SK-N-SH (cell line): ENCODE measurements around the gene BRD1. TPM values are rescaled to one million over a fixed set of nuclear protein-coding genes. Genes with fewer than 3 reads are reported as not detected.
A peak's percentile ranks its signal among the peaks of the same experiment; 100 is the strongest.

ENCODE experiments used
- CTCF ChIA-PET: fragments of 300-600, 350-600 bp; formaldehyde crosslinking; extraction: SDS; loops from one replicate; lab custom pipeline; 2021; lab: Yijun Ruan, JAX
- POLR2A ChIA-PET: fragments of 350-600 bp; sonication (Branson Sonifier 250); formaldehyde crosslinking; extraction: SDS; loops from one replicate; lab custom pipeline; 2020; ENCODE audit warnings: antibody characterized with exemption, inconsistent platforms; lab: Yijun Ruan, JAX
- DNase-seq: peaks from one replicate; pipeline ENCODE4 v3.0.0; 2012
- H2AFZ ChIP-seq: fragments of 200-600 bp; sonication (generic); 2 replicates; pipeline ENCODE4 v1.8.1; 2016; ENCODE audit warnings: antibody characterized with exemption, mild to moderate bottlenecking, low read depth
- H3F3A ChIP-seq: fragments of 200-600 bp; sonication (generic); replicated peaks from 2 replicates; pipeline ENCODE3; 2016; ENCODE audit warnings: antibody characterized with exemption, mild to moderate bottlenecking; ENCODE audit not compliant: insufficient read depth
- H3K27ac ChIP-seq, 2 experiments: fragments of 200-500 bp in 1 of 2; fragments of 200-600 bp in 1 of 2; sonication (Bioruptor generic) in 1 of 2; sonication (generic), shearing (Covaris generic) in 1 of 2; 2 replicates each; pipeline versions ENCODE4 v1.5.1 to v1.6.1; 2014 to 2016; ENCODE audit warnings: low read depth in 2 of 2, inconsistent platforms in 1 of 2, low read length in 1 of 2, mild to moderate bottlenecking in 1 of 2, mixed read lengths in 1 of 2
- H3K27me3 ChIP-seq: fragments of 200-600 bp; sonication (generic), shearing (Covaris generic); 2 replicates; pipeline ENCODE4 v1.6.1; 2016; ENCODE audit warnings: mixed run types; ENCODE audit not compliant: insufficient read depth
- H3K36me3 ChIP-seq, 2 experiments: fragments of 200-500 bp in 1 of 2; fragments of 200-600 bp in 1 of 2; sonication (Bioruptor generic) in 1 of 2; sonication (generic) in 1 of 2; replicated peaks in 1 of 2; 2 replicates each; pipeline versions ENCODE3 to v1.5.1; 2014 to 2016; ENCODE audit warnings: low read length in 1 of 2, mild to moderate bottlenecking in 1 of 2; ENCODE audit not compliant: insufficient read depth in 2 of 2, control insufficient read depth in 1 of 2
- H3K4me1 ChIP-seq, 2 experiments: fragments of 200-500 bp in 1 of 2; fragments of 200-600 bp in 1 of 2; sonication (Bioruptor generic) in 1 of 2; sonication (generic), shearing (Covaris generic) in 1 of 2; 2 replicates each; pipeline versions ENCODE4 v1.5.1 to v1.6.1; 2014 to 2016; ENCODE audit warnings: low read depth in 1 of 2, low read length in 1 of 2, mixed run types in 1 of 2; ENCODE audit not compliant: insufficient read depth in 2 of 2, control insufficient read depth in 1 of 2
- H3K4me2 ChIP-seq: fragments of 200-600 bp; sonication (generic), shearing (Covaris generic); 2 replicates; pipeline ENCODE4 v1.6.1; 2017; ENCODE audit warnings: mixed run types
- H3K4me3 ChIP-seq, 2 experiments: fragments of 200-500 bp in 1 of 2; fragments of 200-600 bp in 1 of 2; sonication (Bioruptor generic) in 1 of 2; sonication (generic), shearing (Covaris generic) in 1 of 2; 2 replicates each; pipeline versions ENCODE4 v1.5.1 to v1.8.1; 2014 to 2016; ENCODE audit warnings: low read depth in 2 of 2, inconsistent platforms in 1 of 2, low read length in 1 of 2, mild to moderate bottlenecking in 1 of 2, mixed read lengths in 1 of 2, moderate library complexity in 1 of 2
- H3K79me2 ChIP-seq: fragments of 200-600 bp; sonication (generic); 2 replicates; pipeline ENCODE4 v1.8.1; 2017; ENCODE audit warnings: mild to moderate bottlenecking; ENCODE audit not compliant: insufficient read depth
- H3K9ac ChIP-seq: fragments of 200-600 bp; sonication (generic); 2 replicates; pipeline ENCODE4 v1.6.1; 2017; ENCODE audit warnings: mixed run types
- H3K9me2 ChIP-seq: fragments of 200-600 bp; sonication (generic); 2 replicates; pipeline ENCODE4 v1.6.1; 2017; ENCODE audit warnings: mixed run types
- H3K9me3 ChIP-seq: fragments of 200-600 bp; sonication (generic); 2 replicates; pipeline ENCODE4 v1.6.1; 2017; ENCODE audit warnings: mixed run types, mild to moderate bottlenecking, moderate library complexity
- H4K20me1 ChIP-seq: fragments of 200-600 bp; sonication (generic); 2 replicates; pipeline ENCODE4 v1.6.1; 2017; ENCODE audit warnings: mild to moderate bottlenecking, mixed run types; ENCODE audit not compliant: insufficient read depth
- CHD2 ChIP-seq: fragments of 150-350 bp; IDR thresholded peaks from 2 replicates; pipeline ENCODE4 v1.6.1; 2018; ENCODE audit warnings: low read length; ENCODE audit not compliant: partially characterized antibody
- ELF1 ChIP-seq: IDR thresholded peaks from 2 replicates; pipeline ENCODE4 v1.4.0; 2012
- FOSL2 ChIP-seq: IDR thresholded peaks from 2 replicates; pipeline ENCODE4 v1.4.0; 2012; ENCODE audit warnings: low read depth, mild to moderate bottlenecking, moderate library complexity, borderline replicate concordance
- GABPA ChIP-seq: IDR thresholded peaks from 2 replicates; pipeline ENCODE4 v1.4.0; 2012; ENCODE audit warnings: low read depth, mild to moderate bottlenecking
- JUND ChIP-seq: IDR thresholded peaks from 2 replicates; pipeline ENCODE4 v1.4.0; 2012
- SIN3A ChIP-seq: IDR thresholded peaks from 2 replicates; pipeline ENCODE4 v1.6.1; 2012; ENCODE audit warnings: low read depth, mild to moderate bottlenecking, low read length, moderate library complexity, borderline replicate concordance
- WGBS: methylation state at CpG from one replicate; pipeline ENCODE4 v1.1.6; 2017; ENCODE audit warnings: low lambda C conversion rate; 5-methylcytosine and 5-hydroxymethylcytosine counted together
- polyA plus RNA-seq, 3 experiments: library from polyadenylated mRNA; depleted of rRNA; stranded (reverse); fragments of >200 nt; gene quantifications; 2 replicates each; pipeline ENCODE4 v1.2.3, GENCODE V29; 2012
- TF ChIP-seq, protein P1 (sequence below): IDR thresholded peaks from 2 replicates; pipeline ENCODE4 v1.4.0; 2012; ENCODE audit warnings: low read depth
- TF ChIP-seq, protein P2 (sequence below): fragments of 150-350 bp; IDR thresholded peaks from 2 replicates; pipeline ENCODE4 v1.6.1; 2017; ENCODE audit warnings: antibody characterized with exemption, low read length, low read depth, borderline replicate concordance
- TF ChIP-seq, protein P3 (sequence below): IDR thresholded peaks from 2 replicates; pipeline ENCODE4; 2012

Gene BRD1
- polyA plus RNA-seq, 1 of the 3 experiments (the other 2 are of a cell fraction), result 10.3 TPM

DNA sequence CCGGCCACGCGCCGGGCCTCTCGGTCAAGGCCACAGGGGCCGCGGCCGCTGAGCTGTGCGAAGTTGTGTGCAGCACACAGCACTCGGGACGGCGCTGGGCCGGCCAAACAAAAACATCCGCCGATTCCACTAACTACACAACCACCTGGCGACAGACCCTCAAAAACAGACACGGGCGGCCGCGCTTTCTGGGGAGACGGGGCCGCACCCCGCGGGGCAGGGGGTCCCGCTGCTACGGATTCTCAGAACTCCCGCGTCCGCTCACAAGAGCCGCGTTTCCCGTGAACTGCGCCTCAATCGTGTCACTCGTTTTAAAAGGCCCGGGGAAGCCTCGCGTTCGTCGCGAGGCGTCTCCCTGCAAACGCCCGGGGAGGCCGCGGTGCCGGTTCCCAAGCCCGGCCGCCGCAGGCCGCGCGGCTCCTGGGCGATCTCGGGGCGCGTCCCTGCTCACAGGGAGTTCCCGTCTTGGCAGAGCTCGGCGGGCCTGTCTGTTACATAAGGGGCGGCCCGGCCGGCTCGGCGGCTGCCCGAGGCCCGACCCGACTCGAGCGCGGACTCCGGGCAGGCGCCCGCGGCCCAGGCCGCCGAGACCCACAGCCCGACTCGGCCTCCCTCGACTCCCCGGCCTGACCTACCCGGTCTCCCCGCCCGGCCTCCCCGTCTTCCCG is 936 bp downstream of the BRD1 start:
- H3K9me3 ChIP-seq, result no peaks in the 10 kb centered on the region
- CTCF ChIA-PET, result interaction anchor here (1.0 to 1.2 kb wide), 2 partner anchors 15 to 19 kb away, joined by 3 read pairs; no protein-coding TSS in a partner anchor
- TF ChIP-seq, protein P1, sequence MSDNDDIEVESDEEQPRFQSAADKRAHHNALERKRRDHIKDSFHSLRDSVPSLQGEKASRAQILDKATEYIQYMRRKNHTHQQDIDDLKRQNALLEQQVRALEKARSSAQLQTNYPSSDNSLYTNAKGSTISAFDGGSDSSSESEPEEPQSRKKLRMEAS, result no peak
- TF ChIP-seq SIN3A (0 out of 2 replicates have a peak, but pooled peaks have one; percentile 19), GABPA (no peak)
- H3K27ac ChIP-seq, result peak overlapping the region; percentile 60 to 65
- H3K4me3 ChIP-seq, result peak overlapping the region; percentile 80 to 81
- H3K36me3 ChIP-seq, result peaks cover 20 to 23% of the 10 kb centered on the region in 2 experiments
- POLR2A ChIA-PET, result no interaction called here
- H3K4me2 ChIP-seq, result peak overlapping the region; percentile 92
- H3K79me2 ChIP-seq, result peaks cover 55% of the 10 kb centered on the region
- peaks cover 9 to 24% of the 10 kb centered on the region in 2 experiments; a peak in 2 of 4 replicates for H3K4me1 ChIP-seq
- H4K20me1 ChIP-seq, result peaks cover 51% of the 10 kb centered on the region
- peak; percentile 66 for DNase-seq
- WGBS, result 1% methylated on average over 23 of the region's 86 CpGs
- H3K9ac ChIP-seq, result peak overlapping the region; percentile 95
- no peaks in the 10 kb centered on the region; the same call in 1 of the 2 replicates for H3K27me3 ChIP-seq
- no peaks in the 10 kb centered on the region for H3F3A ChIP-seq
- H3K9me2 ChIP-seq, result no peaks in the 10 kb centered on the region
- no peak overlapping the region for H2AFZ ChIP-seq

DNA sequence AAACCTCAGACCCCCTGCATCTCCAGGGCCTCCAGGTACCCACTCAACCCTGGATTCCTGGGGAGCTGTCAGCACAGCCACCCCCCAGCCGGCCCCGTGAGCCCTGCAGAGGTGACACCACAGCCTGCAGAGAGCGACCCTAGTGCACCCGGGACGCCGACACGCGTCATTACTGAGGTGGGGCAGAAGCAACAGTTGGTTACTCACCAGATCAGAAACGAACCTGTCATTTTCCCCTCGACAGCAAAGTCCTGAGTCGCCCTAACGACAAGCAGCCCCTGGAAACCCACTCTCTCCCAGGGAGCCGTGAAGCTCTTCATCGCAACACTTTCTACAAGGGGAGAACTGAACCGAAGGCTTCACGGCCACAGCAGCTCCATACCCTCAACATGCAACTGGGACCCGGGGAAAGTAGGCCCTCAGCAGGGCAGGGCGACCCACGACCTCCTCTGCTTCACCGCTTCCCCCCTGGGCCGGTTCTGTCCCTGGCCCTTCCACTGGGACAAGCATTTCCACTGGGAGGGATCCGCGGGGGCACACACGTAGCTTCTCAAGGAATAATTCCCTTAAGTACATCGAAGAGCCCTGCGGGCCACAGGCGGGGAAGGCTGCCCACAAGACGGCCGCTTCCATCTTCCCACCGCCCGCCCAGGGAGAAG is 1.6 kb downstream of the BRD1 start:
- peaks cover 58% of the 10 kb centered on the region for H4K20me1 ChIP-seq
- no peak overlapping the region for H2AFZ ChIP-seq
- H3K4me1 ChIP-seq, result peaks cover 9 to 24% of the 10 kb centered on the region in 2 experiments; a peak in 2 of 4 replicates
- no peak for DNase-seq
- peak overlapping the region; percentile 95 for H3K9ac ChIP-seq
- TF ChIP-seq, protein P2, sequence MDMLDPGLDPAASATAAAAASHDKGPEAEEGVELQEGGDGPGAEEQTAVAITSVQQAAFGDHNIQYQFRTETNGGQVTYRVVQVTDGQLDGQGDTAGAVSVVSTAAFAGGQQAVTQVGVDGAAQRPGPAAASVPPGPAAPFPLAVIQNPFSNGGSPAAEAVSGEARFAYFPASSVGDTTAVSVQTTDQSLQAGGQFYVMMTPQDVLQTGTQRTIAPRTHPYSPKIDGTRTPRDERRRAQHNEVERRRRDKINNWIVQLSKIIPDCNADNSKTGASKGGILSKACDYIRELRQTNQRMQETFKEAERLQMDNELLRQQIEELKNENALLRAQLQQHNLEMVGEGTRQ, result no peak
- no peaks in the 10 kb centered on the region for H3K9me3 ChIP-seq
- 4% methylated on average over 14 of the region's 31 CpGs for whole genome bisulfite sequencing
- no peaks in the 10 kb centered on the region for H3F3A ChIP-seq
- peak overlapping the region; percentile 92 for H3K4me2 ChIP-seq
- H3K27me3 ChIP-seq, result no peaks in the 10 kb centered on the region
- ChIA-PET POLR2A (no interaction called here), CTCF (interaction anchor here (0.6 to 1.4 kb wide), 4 partner anchors 11 to 28 kb away, joined by 3 read pairs; no protein-coding TSS in a partner anchor)
- H3K9me2 ChIP-seq, result no peaks in the 10 kb centered on the region
- H3K4me3 ChIP-seq, result peak overlapping the region; percentile 80 to 81
- peaks cover 61% of the 10 kb centered on the region for H3K79me2 ChIP-seq
- H3K36me3 ChIP-seq, result peaks cover 20 to 27% of the 10 kb centered on the region in 2 experiments
- peak overlapping the region in 1 of 2 experiments; percentile 60; a peak in 2 of 4 replicates for H3K27ac ChIP-seq

DNA sequence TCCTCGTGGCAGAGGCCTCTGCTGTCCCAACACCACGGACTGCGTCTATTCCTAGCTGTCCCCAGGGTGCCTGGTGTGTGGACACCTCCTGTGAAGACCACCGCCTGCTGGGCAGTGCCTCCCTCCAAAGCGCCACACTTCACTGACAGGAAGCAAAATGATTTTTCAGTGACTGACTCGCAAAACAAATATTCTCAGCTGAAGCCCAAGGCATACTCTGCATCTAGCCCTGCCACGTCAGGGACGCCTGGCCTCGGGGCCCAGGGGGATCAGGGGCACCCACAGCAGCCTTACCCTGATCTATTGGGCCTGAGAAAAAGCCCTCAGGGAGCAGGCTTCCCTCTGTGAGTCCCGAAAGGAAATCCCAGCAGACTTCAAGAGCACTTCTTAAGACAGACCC is 2.2 kb downstream of the BRD1 start:
- no peaks in the 10 kb centered on the region for H3F3A ChIP-seq
- no peaks in the 10 kb centered on the region for H3K9me2 ChIP-seq
- peaks cover 64% of the 10 kb centered on the region for H4K20me1 ChIP-seq
- 61% methylated on average over 2 of the region's 10 CpGs for WGBS
- H3K79me2 ChIP-seq, result peaks cover 68% of the 10 kb centered on the region
- peak overlapping the region; percentile 95 for H3K9ac ChIP-seq
- no peaks in the 10 kb centered on the region for H3K27me3 ChIP-seq
- H3K9me3 ChIP-seq, result no peaks in the 10 kb centered on the region
- H3K27ac ChIP-seq, result peak overlapping the region in 1 of 2 experiments; percentile 60; a peak in 2 of 4 replicates
- peak overlapping the region; percentile 80 to 81; a peak in 3 of 4 replicates for H3K4me3 ChIP-seq
- POLR2A ChIA-PET, result interaction anchor here (0.6 kb wide), 1 partner anchor 50 kb away, joined by 3 read pairs; no protein-coding TSS in a partner anchor
- peak overlapping the region; percentile 92 for H3K4me2 ChIP-seq
- H2AFZ ChIP-seq, result no peak overlapping the region
- H3K36me3 ChIP-seq, result peaks cover 20 to 34% of the 10 kb centered on the region in 2 experiments
- CTCF ChIA-PET, result interaction anchor here (0.6 to 1.4 kb wide), 2 partner anchors 12 to 28 kb away, joined by 3 read pairs; no protein-coding TSS in a partner anchor
- no peak for DNase-seq
- peaks cover 9 to 24% of the 10 kb centered on the region in 2 experiments; a peak in 2 of 4 replicates for H3K4me1 ChIP-seq
- TF ChIP-seq, protein P3, sequence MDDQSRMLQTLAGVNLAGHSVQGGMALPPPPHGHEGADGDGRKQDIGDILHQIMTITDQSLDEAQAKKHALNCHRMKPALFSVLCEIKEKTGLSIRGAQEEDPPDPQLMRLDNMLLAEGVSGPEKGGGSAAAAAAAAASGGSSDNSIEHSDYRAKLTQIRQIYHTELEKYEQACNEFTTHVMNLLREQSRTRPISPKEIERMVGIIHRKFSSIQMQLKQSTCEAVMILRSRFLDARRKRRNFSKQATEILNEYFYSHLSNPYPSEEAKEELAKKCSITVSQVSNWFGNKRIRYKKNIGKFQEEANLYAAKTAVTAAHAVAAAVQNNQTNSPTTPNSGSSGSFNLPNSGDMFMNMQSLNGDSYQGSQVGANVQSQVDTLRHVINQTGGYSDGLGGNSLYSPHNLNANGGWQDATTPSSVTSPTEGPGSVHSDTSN, result peak; percentile 59
- no peak for TF ChIP-seq CHD2
- no peak for TF ChIP-seq ELF1
- peak; percentile 46; the same call in 1 of the 2 replicates for TF ChIP-seq FOSL2
- TF ChIP-seq JUND, result 0 out of 2 replicates have a peak, but pooled peaks have one; percentile 48
